Hepatocyte (in vitro differentiated cells): ENCODE results near the gene GDA. TPM values are rescaled to one million over a fixed set of nuclear protein-coding genes. Genes with fewer than 3 reads are reported as not detected.

Source experiments
- DNase-seq: peaks from one replicate; pipeline ENCODE4 v3.0.0-alpha.2; 2016; ENCODE audit warnings: low spot score
- H2AFZ ChIP-seq: fragments of 200-600 bp; sonication (generic); 2 replicates; pipeline ENCODE4 v1.6.0; 2016; ENCODE audit warnings: antibody characterized with exemption, mild to moderate bottlenecking
- H3K27ac ChIP-seq: fragments of 200-600 bp; sonication (generic); 2 replicates; pipeline ENCODE4 v1.5.1; 2016; ENCODE audit warnings: mild to moderate bottlenecking
- H3K27me3 ChIP-seq: fragments of 200-600 bp; sonication (generic); 2 replicates; pipeline ENCODE4 v1.6.1; 2016
- H3K36me3 ChIP-seq: fragments of 200-600 bp; sonication (generic); replicated peaks from 2 replicates; pipeline ENCODE4 v1.5.1; 2016; ENCODE audit warnings: low read depth; ENCODE audit not compliant: insufficient read depth
- H3K4me1 ChIP-seq: fragments of 200-600 bp; sonication (generic); 2 replicates; pipeline ENCODE4 v1.5.1; 2016; ENCODE audit warnings: mild to moderate bottlenecking, moderate library complexity; ENCODE audit not compliant: insufficient read depth
- H3K4me2 ChIP-seq: fragments of 200-600 bp; sonication (generic); 2 replicates; pipeline ENCODE4 v1.6.0; 2016
- H3K4me3 ChIP-seq: fragments of 200-600 bp; sonication (generic); 2 replicates; pipeline ENCODE4 v1.5.1; 2016; ENCODE audit warnings: mild to moderate bottlenecking
- H3K79me2 ChIP-seq: fragments of 200-600 bp; sonication (generic); 2 replicates; pipeline ENCODE4 v1.6.0; 2017; ENCODE audit warnings: mild to moderate bottlenecking
- H3K9me2 ChIP-seq: fragments of 200-600 bp; sonication (generic); replicated peaks from 2 replicates; pipeline ENCODE4 v1.6.0; 2017; ENCODE audit warnings: mild to moderate bottlenecking; ENCODE audit not compliant: insufficient read depth
- H3K9me3 ChIP-seq: fragments of 200-600 bp; sonication (generic); 2 replicates; pipeline ENCODE4 v1.5.1; 2016; ENCODE audit warnings: low read depth, mild to moderate bottlenecking
- H4K20me1 ChIP-seq: fragments of 200-600 bp; sonication (generic); 2 replicates; pipeline ENCODE4 v1.6.0; 2016; ENCODE audit warnings: mild to moderate bottlenecking; ENCODE audit not compliant: insufficient read depth, poor library complexity, severe bottlenecking
- EZH2 ChIP-seq: fragments of 200-600 bp; sonication (generic); IDR thresholded peaks from 2 replicates; pipeline ENCODE4 v1.6.1; 2016; ENCODE audit warnings: antibody characterized with exemption, mild to moderate bottlenecking, borderline replicate concordance
- EZH2phosphoT487 ChIP-seq: fragments of 200-600 bp; sonication (generic); IDR thresholded peaks from one replicate; pipeline ENCODE4 v1.6.1; 2018; ENCODE audit warnings: antibody characterized with exemption, mild to moderate bottlenecking, low read depth, moderate library complexity; ENCODE audit not compliant: unreplicated experiment, severe bottlenecking
- WGBS: methylation state at CpG from one replicate; pipeline ENCODE4 v1.1.6; 2016; ENCODE audit warnings: low lambda C conversion rate; ENCODE audit errors: missing lambda C conversion rate; 5-methylcytosine and 5-hydroxymethylcytosine counted together
- polyA plus RNA-seq: library from polyadenylated mRNA; unstranded; fragments of >200 nt; fragmentation: Nextera tagmentation; extraction: Ambion mirVana; gene quantifications from 2 replicates; pipeline ENCODE4 v1.2.1, GENCODE V29; 2016
- total RNA-seq: library from RNA; depleted of rRNA; stranded (reverse); fragments of >200 nt; gene quantifications from 2 replicates; pipeline ENCODE4 v1.2.3, GENCODE V29; 2014
- TF ChIP-seq, protein P1 (sequence below): fragments of 200-600 bp; sonication (generic); IDR thresholded peaks from 2 replicates; pipeline ENCODE4 v1.5.1; 2016; ENCODE audit warnings: antibody characterized with exemption, mild to moderate bottlenecking; ENCODE audit not compliant: poor library complexity

Gene GDA
- total and polyA plus RNA-seq, 2 experiments from 2014 or later, result 14.4 to 23.6 TPM

- no peaks in the 10 kb centered on the region for H3K9me2 ChIP-seq
- H3K27ac ChIP-seq, result no peak overlapping the region
- 96% methylated on average over 3 of the region's 3 CpGs for WGBS
- DNase-seq, result no peak
- no peaks in the 10 kb centered on the region for H3K27me3 ChIP-seq
- no peaks in the 10 kb centered on the region for H3K9me3 ChIP-seq
- H3K36me3 ChIP-seq, result no peaks in the 10 kb centered on the region
- no peak overlapping the region for H3K4me3 ChIP-seq
- TF ChIP-seq EZH2phosphoT487 (no peak), EZH2 (no peak)
- TF ChIP-seq, protein P1, sequence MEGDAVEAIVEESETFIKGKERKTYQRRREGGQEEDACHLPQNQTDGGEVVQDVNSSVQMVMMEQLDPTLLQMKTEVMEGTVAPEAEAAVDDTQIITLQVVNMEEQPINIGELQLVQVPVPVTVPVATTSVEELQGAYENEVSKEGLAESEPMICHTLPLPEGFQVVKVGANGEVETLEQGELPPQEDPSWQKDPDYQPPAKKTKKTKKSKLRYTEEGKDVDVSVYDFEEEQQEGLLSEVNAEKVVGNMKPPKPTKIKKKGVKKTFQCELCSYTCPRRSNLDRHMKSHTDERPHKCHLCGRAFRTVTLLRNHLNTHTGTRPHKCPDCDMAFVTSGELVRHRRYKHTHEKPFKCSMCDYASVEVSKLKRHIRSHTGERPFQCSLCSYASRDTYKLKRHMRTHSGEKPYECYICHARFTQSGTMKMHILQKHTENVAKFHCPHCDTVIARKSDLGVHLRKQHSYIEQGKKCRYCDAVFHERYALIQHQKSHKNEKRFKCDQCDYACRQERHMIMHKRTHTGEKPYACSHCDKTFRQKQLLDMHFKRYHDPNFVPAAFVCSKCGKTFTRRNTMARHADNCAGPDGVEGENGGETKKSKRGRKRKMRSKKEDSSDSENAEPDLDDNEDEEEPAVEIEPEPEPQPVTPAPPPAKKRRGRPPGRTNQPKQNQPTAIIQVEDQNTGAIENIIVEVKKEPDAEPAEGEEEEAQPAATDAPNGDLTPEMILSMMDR, result no peak
- H2AFZ ChIP-seq, result no peak overlapping the region
- no peak overlapping the region for H3K4me2 ChIP-seq
- no peaks in the 10 kb centered on the region for H4K20me1 ChIP-seq
- no peaks in the 10 kb centered on the region for H3K79me2 ChIP-seq
- no peaks in the 10 kb centered on the region for H3K4me1 ChIP-seq
These were observed 125.7 kb downstream of the GDA start for GRCh38 chr9:72274916-72275315.

DNA sequence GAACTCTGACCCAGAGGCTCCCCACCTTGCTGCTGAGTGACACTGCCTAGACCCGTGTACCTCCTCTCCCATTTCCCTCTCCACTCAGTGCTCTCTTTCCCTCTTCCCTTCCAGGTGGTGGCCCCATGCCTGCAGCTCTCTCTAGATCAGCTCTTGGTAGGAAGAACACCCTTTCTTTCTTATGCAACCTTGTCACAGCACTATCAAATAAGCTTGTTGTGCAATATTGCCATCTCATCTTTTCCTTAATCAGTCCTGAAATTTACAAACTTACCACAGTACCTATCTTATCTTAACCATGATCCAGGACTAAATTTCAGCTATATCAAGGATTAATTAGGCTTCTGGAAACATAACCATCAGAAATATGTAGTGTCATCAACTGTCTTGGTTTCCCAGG is 127.2 kb downstream of the GDA start:
- Histone ChIP-seq H3K4me2 (no peak overlapping the region), H3K9me2 (no peaks in the 10 kb centered on the region), H3K36me3 (no peaks in the 10 kb centered on the region), H3K4me1 (no peaks in the 10 kb centered on the region), H3K9me3 (no peaks in the 10 kb centered on the region), H2AFZ (no peak overlapping the region), H3K4me3 (no peak overlapping the region), H3K27me3 (no peaks in the 10 kb centered on the region), H4K20me1 (no peaks in the 10 kb centered on the region), H3K79me2 (no peaks in the 10 kb centered on the region), H3K27ac (no peak overlapping the region)
- DNase-seq, result no peak
- TF ChIP-seq, protein P1, result no peak
- TF ChIP-seq EZH2phosphoT487 (no peak), EZH2 (no peak)
- 91% methylated on average over 1 of the region's 1 CpG for WGBS

- Histone ChIP-seq H3K4me2 (no peak overlapping the region), H3K4me1 (no peaks in the 10 kb centered on the region), H3K4me3 (no peak overlapping the region), H3K9me3 (no peaks in the 10 kb centered on the region), H2AFZ (no peak overlapping the region), H3K79me2 (no peaks in the 10 kb centered on the region), H3K9me2 (no peaks in the 10 kb centered on the region), H3K27ac (no peak overlapping the region), H3K36me3 (no peaks in the 10 kb centered on the region), H4K20me1 (no peaks in the 10 kb centered on the region), H3K27me3 (no peaks in the 10 kb centered on the region)
- DNase-seq, result no peak
- 76% methylated on average over 2 of the region's 2 CpGs for WGBS
- TF ChIP-seq, protein P1, result no peak
- no peak for TF ChIP-seq EZH2
- no peak for TF ChIP-seq EZH2phosphoT487
These were observed 129.7 kb downstream of the GDA start for GRCh38 chr9:72278959-72279358.

DNA sequence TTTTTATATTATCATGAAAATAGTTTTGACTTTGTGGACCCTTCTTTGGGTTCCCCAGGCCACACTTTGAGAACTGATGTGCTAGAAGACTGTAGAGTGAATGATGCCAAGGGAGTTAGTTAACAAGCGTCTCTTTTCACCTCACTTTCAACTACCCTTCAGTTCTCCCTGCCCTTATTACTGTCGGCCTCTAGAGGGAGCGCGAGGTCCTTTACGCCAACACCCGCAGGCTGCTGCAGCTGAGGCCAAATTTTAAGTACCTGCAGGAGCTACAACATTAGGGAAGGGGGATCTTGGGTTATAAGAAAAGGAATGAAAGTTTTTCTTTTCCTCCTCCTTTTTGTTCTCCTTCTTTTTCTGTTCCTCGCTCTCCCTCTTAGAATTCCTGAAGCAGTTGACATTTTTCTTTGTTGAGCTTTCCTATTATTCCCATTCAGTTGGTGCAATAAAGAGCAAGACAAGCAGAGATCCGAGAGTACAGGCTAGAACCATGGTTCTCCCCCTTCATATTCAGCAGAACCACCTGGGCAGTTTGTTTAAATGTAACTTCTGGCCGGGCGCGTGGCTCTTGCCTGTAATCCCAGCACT is 131.8 kb downstream of the GDA start:
- H3K4me3 ChIP-seq, result no peak overlapping the region
- 36% methylated on average over 11 of the region's 11 CpGs for WGBS
- H3K9me2 ChIP-seq, result no peaks in the 10 kb centered on the region
- no peaks in the 10 kb centered on the region for H3K27me3 ChIP-seq
- no peak overlapping the region for H3K4me2 ChIP-seq
- no peaks in the 10 kb centered on the region for H3K9me3 ChIP-seq
- no peaks in the 10 kb centered on the region for H3K4me1 ChIP-seq
- H3K79me2 ChIP-seq, result no peaks in the 10 kb centered on the region
- H3K27ac ChIP-seq, result no peak overlapping the region
- H2AFZ ChIP-seq, result no peak overlapping the region
- no peak for TF ChIP-seq EZH2
- TF ChIP-seq, protein P1, result peak; percentile 93
- H4K20me1 ChIP-seq, result no peaks in the 10 kb centered on the region
- H3K36me3 ChIP-seq, result no peaks in the 10 kb centered on the region
- DNase-seq, result peak; percentile 82
